GM12878 (cell line): ENCODE results near the gene N4BP2L2. TPM values are rescaled to one million over a fixed set of nuclear protein-coding genes. Genes with fewer than 3 reads are reported as not detected.

Experiments
- ETV6 ChIP-seq, 2 experiments: fragments of 450-650 bp in 1 of 2; IDR thresholded peaks in 1 of 2; conservative IDR thresholded peaks in 1 of 2; 2 replicates each; pipeline ENCODE4 v1.6.1; 2014; ENCODE audit warnings: antibody characterized with exemption in 1 of 2, borderline replicate concordance in 1 of 2, low read depth in 1 of 2, mild to moderate bottlenecking in 1 of 2, moderate library complexity in 1 of 2
- HDAC2 ChIP-seq: fragments of 200-600 bp; sonication (generic); IDR thresholded peaks from 2 replicates; pipeline ENCODE4 v1.6.1; 2017
- JUND ChIP-seq: IDR thresholded peaks from 2 replicates; pipeline ENCODE4 v1.6.1; 2012; ENCODE audit warnings: low read depth, mild to moderate bottlenecking, low read length, improper control_type of control experiment, moderate library complexity
- NBN ChIP-seq: fragments of 450-650 bp; IDR thresholded peaks from 2 replicates; pipeline ENCODE4 v1.6.1; 2016
- NR2C2 ChIP-seq: IDR thresholded peaks from 2 replicates; pipeline ENCODE4 v1.6.1; 2011; ENCODE audit warnings: borderline replicate concordance, low read depth; ENCODE audit not compliant: control insufficient read depth, insufficient read length
- RUNX3 ChIP-seq: IDR thresholded peaks from 2 replicates; pipeline ENCODE4 v1.6.1; 2012; ENCODE audit warnings: low read length, inconsistent platforms
- SMAD5 ChIP-seq: IDR thresholded peaks from 2 replicates; pipeline ENCODE4 v1.6.1; 2016; ENCODE audit warnings: antibody characterized with exemption, low read depth
- SRF ChIP-seq, 2 experiments: IDR thresholded peaks; 2 replicates each; pipeline ENCODE4 v1.6.1; 2011; ENCODE audit warnings: low read depth in 2 of 2, low read length in 2 of 2, mild to moderate bottlenecking in 1 of 2, moderate library complexity in 1 of 2
- YBX1 ChIP-seq: fragments of 450-650 bp; IDR thresholded peaks from 2 replicates; pipeline ENCODE4 v1.6.1; 2016; ENCODE audit warnings: antibody characterized with exemption
- polyA plus RNA-seq, 11 experiments: library from polyadenylated mRNA; depleted of rRNA in 4 of 11; unstranded in 6 of 11; stranded (reverse) in 5 of 11; fragments of >200 nt; fragmentation: Nextera tagmentation in 4 of 11; fragmentation: Illumina TruSeq in 1 of 11; extraction: Ambion mirVana in 4 of 11; extraction: Trizol in 1 of 11; gene quantifications; 1 replicate in 1 of 11; 2 replicates in 10 of 11; pipeline versions ENCODE4 v1.2.1 to v1.2.3, GENCODE V29; 2011 to 2016; ENCODE audit warnings: inconsistent platforms in 2 of 11, missing spikeins in 2 of 11, low read depth in 1 of 11
- total RNA-seq, 4 experiments: library from RNA; depleted of rRNA in 3 of 4; stranded (reverse); fragments of >200 nt in 3 of 4; fragmentation: Illumina TruSeq in 1 of 4; extraction: Trizol in 1 of 4; gene quantifications; 2 replicates each; pipeline versions ENCODE4 v1.2.1 to v1.2.3, GENCODE V29; 2013 to 2021
- TF ChIP-seq, protein P1 (sequence below): fragments of 450-650 bp; IDR thresholded peaks from 2 replicates; pipeline ENCODE4 v1.6.1; 2017; ENCODE audit warnings: mild to moderate bottlenecking
- TF ChIP-seq, protein P2 (sequence below): IDR thresholded peaks from 2 replicates; pipeline ENCODE4 v1.6.1; 2012; ENCODE audit warnings: low read depth, low read length, improper control_type of control experiment
- TF ChIP-seq, protein P3 (sequence below): fragments of 450-650 bp; IDR thresholded peaks from 2 replicates; pipeline ENCODE4 v1.6.1; 2017; ENCODE audit warnings: mild to moderate bottlenecking, low read depth, inconsistent platforms; ENCODE audit not compliant: poor library complexity, severe bottlenecking
- TF ChIP-seq, protein P4 (sequence below): fragments of 450-650 bp; IDR thresholded peaks from 2 replicates; pipeline ENCODE4 v1.6.1; 2017; ENCODE audit warnings: antibody characterized with exemption, mild to moderate bottlenecking, moderate library complexity
- TF ChIP-seq, protein P5 (sequence below): fragments of 450-650 bp; IDR thresholded peaks from 2 replicates; pipeline ENCODE4 v1.6.1; 2016; ENCODE audit warnings: mild to moderate bottlenecking
- TF ChIP-seq, protein P6 (sequence below): IDR thresholded peaks from 2 replicates; pipeline ENCODE4 v1.6.1; 2012; ENCODE audit warnings: mild to moderate bottlenecking, low read depth, low read length

The N4BP2L2 gene
- total and polyA plus RNA-seq, 10 of the 15 experiments (the other 5 are each of a cell fraction or from before 2014, with no cell fraction given): 41.7 to 87.1 (median 61.2) TPM

DNA sequence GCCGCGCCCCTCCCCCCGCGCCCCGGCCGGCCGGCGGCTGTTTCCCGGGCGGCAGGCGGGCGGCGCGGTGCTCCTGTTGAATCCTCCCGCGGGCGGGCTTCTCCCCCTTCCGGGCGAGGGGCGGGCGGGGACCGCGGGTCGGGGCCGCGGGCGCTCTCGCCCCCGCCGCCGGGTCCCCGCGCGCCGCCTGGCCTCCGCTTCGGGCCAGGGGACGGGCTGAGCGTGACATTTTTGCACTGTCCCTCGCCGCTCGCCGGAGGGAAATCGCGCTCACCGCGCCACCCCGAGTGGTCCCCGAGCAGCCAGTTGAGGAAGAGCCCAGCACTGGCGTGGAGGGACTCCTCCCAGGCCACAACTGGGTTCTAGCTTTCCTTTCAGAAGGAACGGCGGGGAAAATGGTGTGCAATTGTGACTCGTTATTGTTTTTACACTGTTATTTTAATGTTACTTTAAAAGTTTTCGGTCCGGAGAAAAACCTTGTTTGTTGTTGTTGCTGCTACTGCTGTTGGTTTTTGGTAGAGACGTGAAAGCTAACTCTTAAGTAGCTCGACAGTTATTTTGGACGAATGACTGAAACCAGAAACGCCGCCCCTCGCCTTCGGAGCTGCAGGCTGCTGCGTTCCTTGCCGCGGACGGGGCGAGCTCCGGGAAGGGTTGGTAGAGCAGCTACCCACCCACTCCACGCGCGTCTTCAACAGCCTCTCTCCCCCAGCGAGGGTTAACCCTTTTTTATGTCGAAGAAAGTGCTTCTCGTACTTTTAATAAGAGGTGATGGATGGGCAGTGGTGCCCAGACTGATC lies 48.6 kb upstream of the N4BP2L2 start (continued):
- TF ChIP-seq, protein P1, sequence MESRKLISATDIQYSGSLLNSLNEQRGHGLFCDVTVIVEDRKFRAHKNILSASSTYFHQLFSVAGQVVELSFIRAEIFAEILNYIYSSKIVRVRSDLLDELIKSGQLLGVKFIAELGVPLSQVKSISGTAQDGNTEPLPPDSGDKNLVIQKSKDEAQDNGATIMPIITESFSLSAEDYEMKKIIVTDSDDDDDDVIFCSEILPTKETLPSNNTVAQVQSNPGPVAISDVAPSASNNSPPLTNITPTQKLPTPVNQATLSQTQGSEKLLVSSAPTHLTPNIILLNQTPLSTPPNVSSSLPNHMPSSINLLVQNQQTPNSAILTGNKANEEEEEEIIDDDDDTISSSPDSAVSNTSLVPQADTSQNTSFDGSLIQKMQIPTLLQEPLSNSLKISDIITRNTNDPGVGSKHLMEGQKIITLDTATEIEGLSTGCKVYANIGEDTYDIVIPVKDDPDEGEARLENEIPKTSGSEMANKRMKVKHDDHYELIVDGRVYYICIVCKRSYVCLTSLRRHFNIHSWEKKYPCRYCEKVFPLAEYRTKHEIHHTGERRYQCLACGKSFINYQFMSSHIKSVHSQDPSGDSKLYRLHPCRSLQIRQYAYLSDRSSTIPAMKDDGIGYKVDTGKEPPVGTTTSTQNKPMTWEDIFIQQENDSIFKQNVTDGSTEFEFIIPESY: no peak
- TF ChIP-seq, protein P2, sequence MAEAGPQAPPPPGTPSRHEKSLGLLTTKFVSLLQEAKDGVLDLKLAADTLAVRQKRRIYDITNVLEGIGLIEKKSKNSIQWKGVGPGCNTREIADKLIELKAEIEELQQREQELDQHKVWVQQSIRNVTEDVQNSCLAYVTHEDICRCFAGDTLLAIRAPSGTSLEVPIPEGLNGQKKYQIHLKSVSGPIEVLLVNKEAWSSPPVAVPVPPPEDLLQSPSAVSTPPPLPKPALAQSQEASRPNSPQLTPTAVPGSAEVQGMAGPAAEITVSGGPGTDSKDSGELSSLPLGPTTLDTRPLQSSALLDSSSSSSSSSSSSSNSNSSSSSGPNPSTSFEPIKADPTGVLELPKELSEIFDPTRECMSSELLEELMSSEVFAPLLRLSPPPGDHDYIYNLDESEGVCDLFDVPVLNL: 0 out of 2 replicates have a peak, but pooled peaks have one; percentile 26
- TF ChIP-seq, protein P3, sequence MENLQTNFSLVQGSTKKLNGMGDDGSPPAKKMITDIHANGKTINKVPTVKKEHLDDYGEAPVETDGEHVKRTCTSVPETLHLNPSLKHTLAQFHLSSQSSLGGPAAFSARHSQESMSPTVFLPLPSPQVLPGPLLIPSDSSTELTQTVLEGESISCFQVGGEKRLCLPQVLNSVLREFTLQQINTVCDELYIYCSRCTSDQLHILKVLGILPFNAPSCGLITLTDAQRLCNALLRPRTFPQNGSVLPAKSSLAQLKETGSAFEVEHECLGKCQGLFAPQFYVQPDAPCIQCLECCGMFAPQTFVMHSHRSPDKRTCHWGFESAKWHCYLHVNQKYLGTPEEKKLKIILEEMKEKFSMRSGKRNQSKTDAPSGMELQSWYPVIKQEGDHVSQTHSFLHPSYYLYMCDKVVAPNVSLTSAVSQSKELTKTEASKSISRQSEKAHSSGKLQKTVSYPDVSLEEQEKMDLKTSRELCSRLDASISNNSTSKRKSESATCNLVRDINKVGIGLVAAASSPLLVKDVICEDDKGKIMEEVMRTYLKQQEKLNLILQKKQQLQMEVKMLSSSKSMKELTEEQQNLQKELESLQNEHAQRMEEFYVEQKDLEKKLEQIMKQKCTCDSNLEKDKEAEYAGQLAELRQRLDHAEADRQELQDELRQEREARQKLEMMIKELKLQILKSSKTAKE: no peak
- TF ChIP-seq NBN (0 out of 2 replicates have a peak, but pooled peaks have one; percentile 28), NR2C2 (no peak), RUNX3 (peak; percentile 9; the same call in 1 of the 2 replicates), SRF (IDR thresholded peaks at IDR 0.05; ENCODE audit: low read depth in 2 of 2, low read length in 2 of 2) (no peak), YBX1 (no peak), JUND (no peak), HDAC2 (no peak), ETV6 (conservative IDR thresholded peaks at IDR 0.05 in 1 of 2, IDR thresholded peaks at IDR 0.05 in 1 of 2; ENCODE audit: borderline replicate concordance in 1 of 2, low read depth in 1 of 2) (no peak), SMAD5 (no peak)
- TF ChIP-seq, protein P4, sequence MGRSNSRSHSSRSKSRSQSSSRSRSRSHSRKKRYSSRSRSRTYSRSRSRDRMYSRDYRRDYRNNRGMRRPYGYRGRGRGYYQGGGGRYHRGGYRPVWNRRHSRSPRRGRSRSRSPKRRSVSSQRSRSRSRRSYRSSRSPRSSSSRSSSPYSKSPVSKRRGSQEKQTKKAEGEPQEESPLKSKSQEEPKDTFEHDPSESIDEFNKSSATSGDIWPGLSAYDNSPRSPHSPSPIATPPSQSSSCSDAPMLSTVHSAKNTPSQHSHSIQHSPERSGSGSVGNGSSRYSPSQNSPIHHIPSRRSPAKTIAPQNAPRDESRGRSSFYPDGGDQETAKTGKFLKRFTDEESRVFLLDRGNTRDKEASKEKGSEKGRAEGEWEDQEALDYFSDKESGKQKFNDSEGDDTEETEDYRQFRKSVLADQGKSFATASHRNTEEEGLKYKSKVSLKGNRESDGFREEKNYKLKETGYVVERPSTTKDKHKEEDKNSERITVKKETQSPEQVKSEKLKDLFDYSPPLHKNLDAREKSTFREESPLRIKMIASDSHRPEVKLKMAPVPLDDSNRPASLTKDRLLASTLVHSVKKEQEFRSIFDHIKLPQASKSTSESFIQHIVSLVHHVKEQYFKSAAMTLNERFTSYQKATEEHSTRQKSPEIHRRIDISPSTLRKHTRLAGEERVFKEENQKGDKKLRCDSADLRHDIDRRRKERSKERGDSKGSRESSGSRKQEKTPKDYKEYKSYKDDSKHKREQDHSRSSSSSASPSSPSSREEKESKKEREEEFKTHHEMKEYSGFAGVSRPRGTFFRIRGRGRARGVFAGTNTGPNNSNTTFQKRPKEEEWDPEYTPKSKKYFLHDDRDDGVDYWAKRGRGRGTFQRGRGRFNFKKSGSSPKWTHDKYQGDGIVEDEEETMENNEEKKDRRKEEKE: no peak
- TF ChIP-seq, protein P5, sequence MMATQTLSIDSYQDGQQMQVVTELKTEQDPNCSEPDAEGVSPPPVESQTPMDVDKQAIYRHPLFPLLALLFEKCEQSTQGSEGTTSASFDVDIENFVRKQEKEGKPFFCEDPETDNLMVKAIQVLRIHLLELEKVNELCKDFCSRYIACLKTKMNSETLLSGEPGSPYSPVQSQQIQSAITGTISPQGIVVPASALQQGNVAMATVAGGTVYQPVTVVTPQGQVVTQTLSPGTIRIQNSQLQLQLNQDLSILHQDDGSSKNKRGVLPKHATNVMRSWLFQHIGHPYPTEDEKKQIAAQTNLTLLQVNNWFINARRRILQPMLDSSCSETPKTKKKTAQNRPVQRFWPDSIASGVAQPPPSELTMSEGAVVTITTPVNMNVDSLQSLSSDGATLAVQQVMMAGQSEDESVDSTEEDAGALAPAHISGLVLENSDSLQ: no peak
- TF ChIP-seq, protein P6, sequence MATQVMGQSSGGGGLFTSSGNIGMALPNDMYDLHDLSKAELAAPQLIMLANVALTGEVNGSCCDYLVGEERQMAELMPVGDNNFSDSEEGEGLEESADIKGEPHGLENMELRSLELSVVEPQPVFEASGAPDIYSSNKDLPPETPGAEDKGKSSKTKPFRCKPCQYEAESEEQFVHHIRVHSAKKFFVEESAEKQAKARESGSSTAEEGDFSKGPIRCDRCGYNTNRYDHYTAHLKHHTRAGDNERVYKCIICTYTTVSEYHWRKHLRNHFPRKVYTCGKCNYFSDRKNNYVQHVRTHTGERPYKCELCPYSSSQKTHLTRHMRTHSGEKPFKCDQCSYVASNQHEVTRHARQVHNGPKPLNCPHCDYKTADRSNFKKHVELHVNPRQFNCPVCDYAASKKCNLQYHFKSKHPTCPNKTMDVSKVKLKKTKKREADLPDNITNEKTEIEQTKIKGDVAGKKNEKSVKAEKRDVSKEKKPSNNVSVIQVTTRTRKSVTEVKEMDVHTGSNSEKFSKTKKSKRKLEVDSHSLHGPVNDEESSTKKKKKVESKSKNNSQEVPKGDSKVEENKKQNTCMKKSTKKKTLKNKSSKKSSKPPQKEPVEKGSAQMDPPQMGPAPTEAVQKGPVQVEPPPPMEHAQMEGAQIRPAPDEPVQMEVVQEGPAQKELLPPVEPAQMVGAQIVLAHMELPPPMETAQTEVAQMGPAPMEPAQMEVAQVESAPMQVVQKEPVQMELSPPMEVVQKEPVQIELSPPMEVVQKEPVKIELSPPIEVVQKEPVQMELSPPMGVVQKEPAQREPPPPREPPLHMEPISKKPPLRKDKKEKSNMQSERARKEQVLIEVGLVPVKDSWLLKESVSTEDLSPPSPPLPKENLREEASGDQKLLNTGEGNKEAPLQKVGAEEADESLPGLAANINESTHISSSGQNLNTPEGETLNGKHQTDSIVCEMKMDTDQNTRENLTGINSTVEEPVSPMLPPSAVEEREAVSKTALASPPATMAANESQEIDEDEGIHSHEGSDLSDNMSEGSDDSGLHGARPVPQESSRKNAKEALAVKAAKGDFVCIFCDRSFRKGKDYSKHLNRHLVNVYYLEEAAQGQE: no peak
